GM21447 (cell line): ENCODE results near the gene ZNRF3.
"Not testable (repeated sequence)": the region's sequence is repeated elsewhere in the genome, so short reads cannot be mapped to it uniquely, and the experiment has no call there.

Experiments used
- ATAC-seq: cut with Tn5 transposase; IDR thresholded peaks from one replicate; pipeline ENCODE4 v1.9.1; 2021; ENCODE audit not compliant: unreplicated experiment

ZNRF3 gene

DNA sequence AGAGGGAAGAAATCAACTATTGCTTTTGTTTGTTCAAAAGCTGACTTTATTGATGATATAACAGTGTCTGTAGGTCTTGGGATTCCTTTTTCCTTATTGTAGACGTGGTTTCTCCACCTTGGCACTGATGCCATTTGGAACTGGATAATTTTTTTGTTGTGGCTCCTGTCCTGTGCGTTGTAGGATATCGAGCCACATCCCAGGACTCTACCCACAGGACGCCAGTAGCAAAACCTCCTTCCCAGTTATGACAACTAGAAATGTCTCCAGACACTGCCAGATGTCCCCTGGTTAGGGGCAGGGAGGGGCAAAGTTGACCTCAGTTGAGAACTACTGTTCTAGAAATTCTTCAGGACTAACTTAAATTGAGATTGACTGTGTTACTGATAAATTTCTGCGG is 45.8 kb downstream of the ZNRF3 start:
- no peak for ATAC-seq

DNA sequence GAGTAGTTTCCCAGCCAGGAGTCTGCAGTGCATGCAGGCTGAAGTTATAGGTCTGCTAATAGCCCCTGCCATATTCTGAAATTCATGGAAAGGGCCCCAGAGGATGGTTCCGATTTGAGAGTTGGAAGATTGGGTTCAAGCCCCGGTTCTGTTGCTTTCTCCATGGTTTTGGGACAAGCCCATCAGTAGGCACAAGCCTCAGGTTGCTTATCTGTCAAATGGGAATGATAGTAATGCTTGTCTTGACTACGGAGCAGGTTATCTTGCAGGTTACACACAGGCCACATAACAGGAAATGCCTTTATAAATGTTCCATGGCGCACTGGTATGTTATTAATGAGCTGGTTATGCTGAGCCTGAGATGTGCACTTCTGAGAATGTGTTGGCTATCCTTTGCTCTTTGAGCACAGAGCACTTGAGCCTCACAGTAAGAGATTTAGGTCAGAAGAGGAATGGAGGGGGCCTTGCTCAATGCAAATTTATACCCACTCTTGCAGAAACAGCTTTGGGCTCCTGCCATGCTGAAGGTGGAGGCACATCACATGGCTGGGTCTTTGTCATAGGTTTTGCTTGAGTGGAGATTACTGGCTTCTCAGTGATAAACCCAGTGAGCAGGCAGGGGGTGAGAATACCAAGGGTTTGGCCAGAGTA is 47.1 kb downstream of the ZNRF3 start:
- no peak for ATAC-seq

GRCh38 chr22:28931844-28932567 is 48.6 kb downstream of the ZNRF3 start:
- ATAC-seq = no peak

DNA sequence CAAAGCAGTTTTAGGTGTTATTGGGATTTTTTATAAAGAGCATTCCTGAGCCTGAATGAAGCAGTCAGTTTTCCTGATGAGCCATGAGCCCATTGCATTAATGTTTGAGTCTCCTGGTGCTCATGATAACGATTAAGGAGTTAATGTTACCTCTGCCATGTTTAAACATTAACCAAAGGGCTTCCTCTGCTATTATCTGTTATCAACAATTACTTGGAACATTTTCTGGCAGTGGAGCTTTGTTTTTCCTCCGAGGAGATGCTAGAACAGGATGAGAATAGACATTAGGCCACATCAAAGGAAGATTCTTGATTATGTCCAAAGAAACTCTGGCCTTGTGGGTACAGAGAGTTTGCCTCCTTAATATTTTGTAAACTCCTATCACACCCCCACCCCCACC is 49.9 kb downstream of the ZNRF3 start:
- no peak for ATAC-seq

DNA sequence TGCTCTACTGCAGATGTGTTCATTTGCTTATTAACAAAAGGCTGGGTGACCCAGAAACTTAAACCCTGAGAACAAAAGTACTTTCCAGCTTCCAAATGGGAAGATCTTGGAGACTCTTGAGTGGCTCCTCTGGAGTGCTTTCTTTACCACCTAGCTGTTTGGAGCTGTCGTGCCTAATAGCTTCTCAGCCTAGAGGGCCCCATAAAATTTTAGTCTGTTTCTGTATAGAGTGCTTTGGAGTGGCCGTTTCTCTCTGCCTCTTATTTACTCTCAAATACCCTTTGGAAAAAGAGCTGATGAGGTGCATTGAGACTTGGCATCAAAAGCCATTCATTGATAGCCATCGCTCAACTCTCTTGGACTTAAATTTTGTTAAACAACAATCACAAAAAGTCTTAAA is 50.7 kb downstream of the ZNRF3 start:
- no peak for ATAC-seq

DNA sequence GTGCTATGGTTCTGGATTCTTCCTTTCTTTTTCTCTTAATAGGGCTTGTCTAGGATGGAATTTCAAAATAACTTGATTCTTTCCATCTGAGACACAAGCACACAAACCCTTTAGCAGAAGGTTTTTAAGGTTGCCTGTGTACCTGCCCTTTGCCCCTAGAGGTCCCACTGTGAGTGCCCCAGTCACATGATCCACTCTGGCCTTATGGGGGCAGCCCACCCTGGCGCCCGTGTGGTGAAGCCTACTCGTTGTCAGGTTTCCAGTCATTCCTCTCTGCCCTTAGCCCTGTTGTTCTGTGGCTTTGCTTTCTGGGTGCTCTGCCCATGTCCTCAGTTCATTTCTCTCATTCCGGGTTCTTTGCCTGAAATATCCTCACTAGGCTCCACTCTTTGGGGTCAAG is 51.8 kb downstream of the ZNRF3 start:
- ATAC-seq = no peak

DNA sequence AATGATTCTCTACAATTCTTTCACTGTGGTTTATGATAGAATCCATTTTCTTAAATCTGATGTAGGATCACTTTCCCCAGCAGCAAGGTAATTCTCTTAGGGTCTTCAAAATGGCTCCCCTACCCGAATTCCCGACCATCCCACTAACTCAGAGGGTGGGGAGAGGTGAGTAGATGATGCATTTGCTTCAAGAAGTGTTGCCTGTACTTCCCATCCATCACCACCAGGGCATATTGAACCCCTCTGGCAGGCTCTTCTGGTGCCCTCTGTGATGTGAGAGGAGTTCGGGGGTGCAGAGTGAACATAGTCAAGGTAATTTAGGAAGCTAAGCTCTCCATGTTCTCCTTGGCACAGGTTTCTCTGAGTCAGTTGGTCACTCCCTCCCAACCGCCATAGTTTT is 52.3 kb downstream of the ZNRF3 start:
- no peak for ATAC-seq

DNA sequence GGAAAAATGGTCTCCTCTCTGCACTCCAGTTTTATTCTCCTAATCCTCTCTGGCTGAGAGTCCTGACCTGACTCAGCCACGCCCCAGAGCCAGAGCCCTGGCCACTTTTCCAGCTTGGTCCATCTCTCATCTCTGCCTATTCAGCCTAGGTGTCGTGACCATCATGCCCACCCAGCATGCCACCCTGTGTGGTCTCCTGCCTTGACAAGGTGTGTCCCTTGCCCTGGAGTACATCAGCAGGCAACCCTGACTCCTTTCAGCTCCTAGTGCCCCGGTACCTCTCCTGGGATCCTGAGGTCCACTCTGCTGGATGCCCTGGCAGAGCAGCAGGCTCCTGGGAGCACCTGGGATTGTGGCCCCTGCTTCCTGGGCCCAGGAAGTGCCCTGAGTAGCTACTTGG is 52.8 kb downstream of the ZNRF3 start:
- no peak for ATAC-seq

DNA sequence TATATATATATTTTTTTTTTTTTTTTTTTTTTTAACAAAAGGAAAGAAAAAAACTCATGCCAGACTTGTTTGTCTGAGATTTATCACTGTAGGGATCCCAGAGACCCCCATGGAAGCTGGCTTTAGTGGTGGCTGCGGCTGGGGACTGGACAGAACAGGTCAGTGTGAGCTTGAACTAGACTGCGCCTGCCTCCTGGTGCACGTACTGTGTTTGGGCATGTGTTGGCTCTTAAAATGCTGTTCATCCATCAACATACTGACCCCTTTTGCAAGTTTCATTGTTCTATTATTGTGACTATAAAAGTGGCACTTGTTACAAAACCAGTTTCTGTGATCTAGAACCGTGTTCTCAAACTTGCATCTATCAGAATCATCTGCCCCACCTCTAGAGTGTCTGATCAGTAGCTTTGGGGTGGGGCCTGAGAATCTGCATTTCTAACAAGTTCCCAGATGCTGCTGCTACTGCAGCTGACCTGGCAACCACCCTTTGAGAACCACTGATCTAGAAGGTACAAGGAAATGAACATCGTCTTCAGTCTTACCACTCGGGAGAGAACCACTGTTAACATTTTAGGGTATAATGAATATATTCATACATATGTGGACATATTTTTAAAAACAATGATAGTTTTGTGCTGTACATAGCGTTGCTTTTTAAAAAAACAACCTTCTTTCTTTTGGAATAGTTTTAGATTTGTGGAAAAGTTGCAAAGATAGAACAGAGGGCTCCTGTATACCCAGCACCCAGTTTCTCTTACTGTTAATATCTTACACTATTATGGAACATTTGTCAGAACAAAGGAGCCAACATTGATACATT is 54.0 kb downstream of the ZNRF3 start:
- ATAC-seq = no peak

GRCh38 chr22:28938286-28938833 is 55.0 kb downstream of the ZNRF3 start:
- no peak for ATAC-seq

DNA sequence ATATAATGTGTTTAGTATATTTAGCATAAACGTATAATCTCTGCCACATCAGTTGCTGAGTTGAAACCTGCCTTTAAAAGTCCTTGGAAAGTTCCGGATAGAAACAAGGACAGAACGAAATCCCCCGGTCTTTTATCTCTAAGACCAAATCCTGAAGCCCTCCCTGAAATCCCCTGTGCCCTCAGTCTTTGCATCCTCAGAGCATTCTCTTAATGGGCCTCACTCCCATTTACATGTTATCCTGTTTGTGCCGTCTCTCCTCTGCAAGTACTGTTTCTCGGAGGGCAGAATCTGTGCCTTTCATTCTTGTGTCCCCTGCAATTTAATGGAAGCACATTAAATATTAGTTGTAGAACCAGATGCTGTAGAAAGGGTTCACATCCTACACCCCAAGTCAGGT is 56.0 kb downstream of the ZNRF3 start:
- ATAC-seq = no peak

DNA sequence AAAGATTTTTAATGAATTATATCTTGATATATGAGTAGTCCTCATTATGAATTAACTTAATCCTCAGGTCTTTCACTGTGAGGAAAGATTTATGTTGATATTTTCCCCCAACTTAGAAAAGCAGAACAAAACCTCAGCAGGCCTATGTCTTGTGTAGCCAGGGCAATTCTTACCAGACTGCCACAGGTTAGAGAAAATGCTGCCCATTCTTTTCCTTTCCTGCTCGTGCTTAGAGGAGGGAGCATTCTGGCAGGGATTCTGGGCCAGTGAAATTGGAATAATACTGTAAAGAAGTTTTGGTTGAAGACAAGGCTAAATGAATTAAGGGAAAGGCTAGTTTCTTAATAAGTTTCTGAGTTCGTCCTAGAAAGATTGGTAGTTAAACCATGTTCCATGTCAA is 56.6 kb downstream of the ZNRF3 start:
- no peak for ATAC-seq

GRCh38 chr22:28940441-28940840 is 57.1 kb downstream of the ZNRF3 start:
- no peak for ATAC-seq

DNA sequence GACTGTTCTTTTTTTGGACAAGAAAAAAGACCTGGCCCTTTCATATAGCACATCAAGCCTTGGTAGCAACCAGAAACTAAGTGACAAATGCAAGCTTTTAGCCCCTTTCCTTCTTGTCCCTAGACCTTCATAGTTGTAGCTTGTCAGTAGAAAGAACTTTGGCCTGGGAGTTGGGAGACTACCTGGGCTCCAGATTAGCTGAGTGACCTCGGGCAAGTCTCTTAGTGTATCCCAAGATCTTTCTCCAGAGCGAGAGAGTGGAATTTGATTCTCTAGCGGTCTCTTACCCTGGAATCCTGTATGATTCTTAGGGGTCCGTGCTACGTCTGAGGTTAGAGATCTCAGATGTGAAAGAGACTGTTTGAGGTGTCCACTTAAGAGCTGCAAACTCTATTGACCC is 59.0 kb downstream of the ZNRF3 start:
- no peak for ATAC-seq

DNA sequence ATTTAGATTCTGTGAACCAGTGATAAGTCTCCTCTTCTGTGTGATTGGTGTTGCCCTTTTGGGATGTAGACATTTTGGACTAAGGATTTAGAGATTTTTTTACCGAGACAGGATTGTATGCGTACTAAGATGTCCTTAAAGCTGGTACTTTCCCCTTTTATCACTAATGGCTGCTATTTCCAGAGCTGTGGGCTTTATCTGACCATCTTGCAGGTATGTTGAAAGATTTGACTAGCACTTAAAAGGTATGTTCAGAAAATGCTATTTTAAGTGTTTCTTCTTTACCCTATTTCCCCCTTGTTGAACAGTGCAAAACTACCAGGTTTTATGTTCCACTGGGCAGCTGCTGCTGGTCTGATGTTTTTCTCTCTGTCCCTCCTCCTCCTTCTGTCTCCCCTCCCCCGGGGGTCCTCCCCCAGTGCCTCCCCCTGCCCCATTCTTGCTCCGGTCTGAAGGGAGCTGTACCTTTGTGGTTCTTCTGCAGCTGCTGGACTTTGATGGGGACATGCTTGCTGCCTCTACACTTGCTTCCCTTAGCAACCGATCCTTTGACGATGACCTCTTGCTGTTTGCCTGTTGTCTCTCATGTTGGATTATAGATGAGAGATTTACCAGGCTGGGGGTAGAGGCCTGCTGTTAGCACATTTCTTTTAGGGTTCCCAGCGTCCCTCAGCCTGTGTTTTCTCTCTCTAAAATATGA is 59.6 kb downstream of the ZNRF3 start:
- no peak for ATAC-seq

DNA sequence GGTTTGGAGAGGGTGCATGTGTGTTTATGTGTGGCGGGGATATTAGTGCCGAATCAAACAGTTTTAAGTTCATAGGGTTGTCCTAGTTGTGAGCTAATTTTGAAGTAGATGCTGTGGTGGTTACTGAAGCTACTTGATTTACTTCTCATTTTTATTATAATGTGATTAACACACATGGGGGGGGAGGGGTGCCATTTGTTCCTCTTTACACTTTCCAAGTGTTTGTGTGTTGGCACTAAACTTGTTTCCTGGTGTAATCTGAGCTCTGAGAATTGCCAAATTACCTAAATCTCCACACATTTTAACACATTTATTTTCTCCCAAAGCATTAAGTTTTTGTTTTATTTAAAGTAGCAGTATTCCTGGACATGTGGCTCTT is 60.1 kb downstream of the ZNRF3 start:
- ATAC-seq = no peak

GRCh38 chr22:28947125-28947524 is 63.8 kb downstream of the ZNRF3 start:
- ATAC-seq = no peak

DNA sequence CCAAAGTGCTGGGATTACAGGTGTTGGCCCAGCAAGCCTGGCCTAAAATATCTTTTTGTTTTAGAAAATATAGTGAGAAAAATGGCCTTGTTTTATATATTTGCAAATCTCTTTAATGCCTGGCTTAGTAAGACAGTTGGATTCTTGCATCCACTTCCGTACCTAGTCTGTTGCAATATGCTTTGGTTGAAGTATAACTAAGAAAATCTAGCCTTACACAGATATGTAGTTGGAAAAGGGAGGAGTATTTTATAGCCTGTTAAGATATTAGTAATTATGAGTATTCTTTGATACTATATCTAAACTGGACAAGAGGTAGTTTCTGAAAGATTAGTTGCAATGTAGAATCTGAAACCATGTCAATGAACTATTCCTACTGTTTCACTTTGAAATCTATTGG is 65.1 kb downstream of the ZNRF3 start:
- no peak for ATAC-seq

DNA sequence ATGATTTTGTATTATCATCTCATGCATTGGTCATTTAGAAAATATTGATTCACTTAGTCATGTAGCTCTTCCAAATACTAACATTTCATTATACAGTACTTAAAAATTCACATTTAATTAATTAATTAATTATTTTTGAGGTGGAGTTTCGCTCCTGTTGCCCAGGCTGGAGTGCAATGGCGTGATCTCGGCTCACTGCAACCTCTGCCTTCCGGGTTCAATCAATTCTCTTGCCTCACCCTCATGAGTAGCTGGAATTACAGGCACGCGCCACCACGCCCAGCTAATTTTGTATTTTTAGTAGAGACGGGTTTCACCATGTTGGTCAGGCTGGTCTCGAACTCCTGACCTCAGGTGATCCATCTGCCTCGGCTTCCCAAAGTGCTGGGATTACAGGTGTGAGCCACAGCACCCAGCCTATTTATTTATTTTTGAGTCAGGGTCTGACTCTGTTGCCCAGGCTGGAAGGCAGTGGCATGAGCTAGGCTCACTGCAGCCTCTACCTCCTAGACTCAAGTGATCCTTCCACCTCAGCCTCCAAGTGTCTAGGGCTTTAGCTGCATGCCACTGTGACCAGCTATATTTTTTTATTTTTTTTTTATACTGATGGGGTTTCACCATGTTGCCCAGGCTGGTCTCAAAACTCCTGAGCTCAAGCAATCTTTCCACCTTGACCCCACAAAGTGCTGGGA is 65.6 kb downstream of the ZNRF3 start:
- ATAC-seq = not testable (repeated sequence)

GRCh38 chr22:28949788-28950187 is 66.4 kb downstream of the ZNRF3 start:
- ATAC-seq = no peak
